ENCODE results near the gene NUAK1.

The NUAK1 gene

DNA sequence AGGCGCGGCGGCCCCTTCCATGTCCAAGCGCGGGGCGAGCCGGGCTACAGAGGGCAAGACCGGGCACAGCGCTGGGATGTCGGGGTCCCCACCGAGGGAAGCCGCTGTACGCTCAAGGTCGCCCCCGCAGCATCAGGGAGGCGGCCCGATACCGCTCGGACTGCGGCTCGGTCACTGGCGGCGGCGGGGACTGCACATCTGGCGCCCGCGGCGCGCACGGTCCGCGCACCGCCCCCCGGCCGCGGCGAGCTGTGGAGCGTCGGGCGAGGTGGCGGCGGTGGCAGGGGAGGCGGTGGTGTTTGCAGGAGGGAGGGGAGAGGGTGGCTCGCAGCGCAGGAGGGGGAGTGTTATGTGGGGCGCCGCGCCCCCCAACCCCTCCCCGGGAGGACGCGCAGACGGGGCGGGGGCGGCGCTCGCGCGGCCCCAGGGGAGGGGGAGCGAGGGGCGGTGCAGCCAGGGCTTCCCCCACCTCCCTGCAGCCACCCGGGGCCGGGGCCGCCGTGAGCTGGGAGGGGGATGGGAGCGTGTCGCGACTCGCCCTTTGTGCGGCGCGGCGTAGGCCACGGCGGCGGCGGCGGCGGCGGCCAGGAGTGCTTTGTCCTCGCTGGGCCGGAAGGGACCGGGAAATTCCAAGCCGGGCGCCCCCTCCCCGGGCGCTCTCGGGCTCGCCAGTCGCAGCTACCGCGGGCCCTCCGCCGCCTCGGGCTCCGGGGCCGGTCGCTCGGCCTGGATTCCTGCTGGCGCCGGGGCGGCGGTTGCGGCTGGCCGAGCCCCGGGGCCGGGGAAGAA is at the start of gene NUAK1:
NUAK1 (minus strand) TSS at position 322 of the 789 bp plus-strand sequence; CDS start at position 21, 301 bp downstream.
- DNase-seq (ENCODE audit: low read depth in 1 of 2, low spot score in 1 of 2), result no peak

DNA sequence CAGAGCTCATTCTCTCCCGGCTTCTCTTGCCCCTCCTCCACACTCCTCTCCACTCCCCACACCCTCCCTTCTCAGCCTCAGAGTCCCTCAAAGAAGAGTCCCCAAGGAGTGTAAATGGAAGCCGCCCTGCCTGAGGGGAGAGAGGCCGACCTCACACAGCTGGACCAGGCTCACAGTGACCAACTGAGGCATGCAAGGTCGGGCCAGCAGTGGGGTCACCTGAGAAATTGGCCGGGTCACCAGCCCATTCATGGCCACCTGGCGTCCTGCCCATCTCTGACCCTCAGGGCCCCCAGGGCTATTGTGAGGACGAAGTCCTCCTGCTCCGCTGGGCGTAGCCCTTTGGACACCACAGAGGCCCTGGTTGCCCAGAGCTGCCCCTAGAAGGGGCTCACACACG is 49.5 kb upstream of the NUAK1 start:
- DNase-seq (ENCODE audit: low read depth in 1 of 2, low spot score in 1 of 2), result no peak

DNA sequence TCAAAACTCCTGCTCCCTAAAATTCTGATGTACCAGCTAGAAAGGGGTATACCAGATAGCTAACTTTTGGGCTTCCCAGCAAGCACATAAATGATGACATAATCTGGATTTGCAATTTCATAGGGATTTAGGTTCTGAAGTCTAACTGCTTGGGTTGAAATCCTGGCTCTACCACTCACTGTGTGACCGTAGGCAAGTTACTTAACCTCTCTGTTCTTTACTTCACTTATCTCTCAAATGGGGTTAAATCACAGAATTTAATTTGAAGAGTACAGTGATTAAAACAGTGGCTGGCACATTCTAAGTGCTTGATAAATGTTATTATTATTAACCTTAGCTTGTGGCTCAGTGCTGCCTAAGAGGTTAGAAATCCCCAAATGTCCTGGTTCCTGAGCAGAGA is 49.1 kb upstream of the NUAK1 start:
- DNase-seq (ENCODE audit: low read depth in 1 of 2, low spot score in 1 of 2), result no peak

DNA sequence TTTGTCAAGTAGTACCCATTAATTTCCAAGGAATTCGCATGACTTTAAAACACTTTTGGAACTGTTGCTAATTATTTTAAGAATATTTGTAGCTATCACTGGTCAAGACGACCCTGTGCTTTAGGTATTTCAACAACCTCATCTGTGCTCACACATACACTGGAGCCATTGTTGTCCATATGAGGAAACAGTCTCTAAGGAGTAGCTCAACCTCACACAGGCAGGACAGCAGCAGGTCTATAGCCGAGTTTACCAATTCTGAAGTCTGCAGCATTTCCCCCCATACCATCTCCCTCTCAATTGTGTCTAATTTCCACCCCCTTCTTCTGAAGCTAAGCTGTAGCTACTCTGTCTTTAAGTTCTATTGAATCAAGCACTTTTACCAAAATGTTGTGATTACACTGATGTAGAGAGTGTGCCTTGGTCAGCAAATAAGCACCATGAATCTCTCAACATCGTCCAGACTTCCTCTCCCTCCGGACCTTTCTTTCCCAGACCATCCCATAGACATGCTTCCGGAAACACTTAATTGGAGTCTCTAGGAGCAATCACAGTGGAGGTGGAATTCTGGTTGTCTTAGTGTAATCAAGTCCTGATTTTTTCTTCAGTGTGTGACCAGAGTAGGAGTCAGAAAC is 48.5 kb upstream of the NUAK1 start:
- no peak for DNase-seq (ENCODE audit: low read depth in 1 of 2, low spot score in 1 of 2)

DNA sequence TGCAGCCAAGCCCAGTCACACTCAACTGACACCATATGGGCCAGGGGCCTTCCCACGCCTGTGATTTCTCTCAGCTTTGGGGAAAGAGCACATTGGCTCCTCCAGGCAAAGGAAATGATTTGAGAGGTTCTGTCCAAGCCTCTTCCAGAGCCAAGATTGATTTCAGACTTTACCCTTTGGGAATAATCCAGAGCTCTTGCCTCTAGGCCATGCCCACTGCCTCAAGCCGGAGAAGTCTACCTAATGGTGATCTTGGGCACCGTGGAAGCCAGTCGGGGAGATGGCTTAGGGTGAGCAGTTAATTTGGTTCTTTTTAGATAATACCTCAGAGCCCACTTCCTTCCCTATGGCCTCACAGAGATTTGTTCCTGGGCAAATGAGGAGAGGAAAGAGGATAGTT is 45.0 kb upstream of the NUAK1 start:
- no peak for DNase-seq (ENCODE audit: low read depth in 1 of 2, low spot score in 1 of 2)

DNA sequence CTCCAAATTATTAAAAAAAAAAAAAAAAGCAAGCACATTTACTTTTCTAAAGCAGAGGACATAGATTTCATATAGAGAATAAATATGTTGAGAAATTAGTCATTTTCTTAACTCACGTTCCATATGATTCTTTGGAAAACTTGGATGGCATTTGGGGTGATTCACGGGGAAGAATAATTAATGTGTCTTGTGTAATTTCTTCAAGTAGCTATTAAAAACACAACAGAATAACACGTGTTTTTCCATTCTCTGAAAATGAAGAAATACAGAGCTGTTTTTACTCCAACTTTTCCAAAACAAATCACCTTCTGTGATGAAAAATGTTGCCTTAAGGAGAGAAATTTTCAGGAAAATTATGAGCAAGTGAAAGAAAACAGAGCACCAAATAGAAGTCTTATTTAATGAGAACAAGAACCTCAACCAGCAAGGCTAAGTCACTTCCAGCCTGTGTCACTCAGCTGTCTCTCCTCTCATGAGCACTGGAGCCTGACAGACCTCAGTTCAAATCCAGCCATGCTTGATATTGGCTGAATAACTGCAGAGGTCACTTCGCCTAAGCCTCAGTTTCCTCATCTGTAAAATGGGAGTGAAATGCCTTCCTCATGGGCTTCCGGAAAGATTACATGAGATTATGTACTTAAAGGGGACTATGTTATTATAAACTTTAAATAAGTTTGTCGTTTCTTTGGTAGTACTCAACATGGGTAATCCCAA is 42.8 kb upstream of the NUAK1 start:
- no peak for DNase-seq (ENCODE audit: low read depth in 1 of 2, low spot score in 1 of 2)

DNA sequence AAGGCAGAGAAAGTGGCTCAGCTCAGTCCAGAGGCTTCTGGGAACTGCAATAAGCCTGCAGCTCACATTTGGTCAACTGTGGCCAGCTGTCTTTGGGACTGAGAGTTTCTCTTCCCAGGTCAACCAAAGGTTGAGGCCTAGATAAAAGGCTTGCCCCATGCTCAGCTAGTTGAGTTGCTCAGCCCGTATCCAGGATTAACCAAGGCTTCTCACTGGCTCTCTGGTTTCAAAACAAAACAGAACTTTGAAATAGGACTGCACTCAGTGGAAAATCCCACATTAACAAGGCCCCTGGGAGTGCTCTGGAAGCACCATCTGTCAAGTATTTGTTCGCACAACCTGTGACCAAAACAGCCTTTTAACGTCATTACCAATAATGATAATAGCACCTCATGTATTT is 40.3 kb upstream of the NUAK1 start:
- DNase-seq (ENCODE audit: low read depth in 1 of 2, low spot score in 1 of 2), result no peak

DNA sequence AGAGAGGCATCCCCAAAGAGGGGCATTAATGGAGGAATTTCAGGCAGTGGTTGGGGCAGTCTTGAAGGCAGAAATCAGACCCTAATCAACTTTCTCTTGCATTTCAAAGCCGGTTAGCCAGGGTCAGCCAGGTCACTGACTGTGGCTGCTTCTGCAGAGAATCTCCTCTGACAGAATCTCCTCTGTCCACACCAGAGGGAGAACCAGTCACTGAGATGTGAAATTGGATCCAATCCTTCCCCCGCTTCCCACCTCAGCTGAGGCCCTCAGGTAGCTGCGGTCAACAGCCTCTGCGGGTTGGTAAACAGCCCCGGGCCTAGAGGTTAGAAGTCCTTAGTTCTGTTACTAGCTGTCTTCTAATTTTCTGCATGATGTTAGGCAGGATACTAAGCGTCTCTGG is 39.8 kb upstream of the NUAK1 start:
- DNase-seq (ENCODE audit: low read depth in 1 of 2, low spot score in 1 of 2), result no peak

DNA sequence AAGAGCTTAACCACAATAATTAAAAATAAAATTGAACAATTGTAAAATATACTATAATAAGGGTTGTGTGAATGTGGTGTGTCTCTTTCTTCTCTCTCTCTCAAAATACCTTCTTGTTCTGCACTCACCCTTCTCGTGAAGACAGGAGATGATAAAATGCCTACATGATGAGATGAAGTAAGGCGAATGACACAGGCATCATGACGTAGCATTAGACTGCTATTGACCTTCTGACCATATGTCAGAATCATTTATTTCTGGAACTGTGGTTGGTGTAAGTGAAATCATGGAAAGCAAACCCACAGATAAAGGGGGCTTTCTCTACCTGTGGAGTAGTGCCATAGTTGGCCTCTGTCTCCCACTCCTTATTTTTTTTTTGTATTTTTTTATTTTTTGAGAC is 37.8 kb upstream of the NUAK1 start:
- no peak for DNase-seq (ENCODE audit: low read depth in 1 of 2, low spot score in 1 of 2)

DNA sequence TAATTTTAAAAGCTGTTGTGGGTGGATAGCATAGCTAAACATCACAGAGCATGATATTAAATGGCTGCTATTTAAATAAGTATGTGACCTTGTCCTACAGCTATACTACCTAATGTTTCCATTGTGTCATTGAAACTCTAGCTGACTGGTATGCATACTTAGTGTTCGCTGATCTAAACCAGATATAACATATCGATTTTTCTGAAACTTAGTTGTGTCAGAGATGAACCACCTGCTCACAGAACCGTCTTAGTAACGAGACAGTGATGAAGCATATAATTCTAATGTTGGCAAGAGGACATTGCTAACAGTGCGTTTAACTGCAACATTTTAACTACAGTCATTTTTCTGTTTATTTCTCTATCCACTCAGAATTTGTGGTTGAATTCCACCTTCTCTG is 36.1 kb upstream of the NUAK1 start:
- DNase-seq (ENCODE audit: low read depth in 1 of 2, low spot score in 1 of 2), result no peak

DNA sequence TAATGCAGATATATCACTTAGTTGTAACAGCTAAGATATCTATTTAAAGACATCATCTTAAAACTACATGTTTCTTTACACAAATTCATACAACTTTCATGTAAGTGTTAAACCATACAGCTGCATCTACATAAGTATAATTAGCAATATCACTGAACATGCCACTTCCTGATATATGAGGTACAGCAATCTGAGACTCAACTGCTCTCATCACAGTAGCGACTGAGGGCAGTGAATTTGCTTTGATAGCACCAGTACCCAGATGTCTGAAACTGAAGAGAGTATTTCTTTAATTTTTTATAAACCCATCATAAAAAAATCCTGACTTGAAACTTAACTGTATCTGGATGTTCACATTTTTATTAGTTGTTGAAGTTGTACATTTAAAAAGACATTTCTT is 34.7 kb upstream of the NUAK1 start:
- DNase-seq (ENCODE audit: low read depth in 1 of 2, low spot score in 1 of 2), result no peak

DNA sequence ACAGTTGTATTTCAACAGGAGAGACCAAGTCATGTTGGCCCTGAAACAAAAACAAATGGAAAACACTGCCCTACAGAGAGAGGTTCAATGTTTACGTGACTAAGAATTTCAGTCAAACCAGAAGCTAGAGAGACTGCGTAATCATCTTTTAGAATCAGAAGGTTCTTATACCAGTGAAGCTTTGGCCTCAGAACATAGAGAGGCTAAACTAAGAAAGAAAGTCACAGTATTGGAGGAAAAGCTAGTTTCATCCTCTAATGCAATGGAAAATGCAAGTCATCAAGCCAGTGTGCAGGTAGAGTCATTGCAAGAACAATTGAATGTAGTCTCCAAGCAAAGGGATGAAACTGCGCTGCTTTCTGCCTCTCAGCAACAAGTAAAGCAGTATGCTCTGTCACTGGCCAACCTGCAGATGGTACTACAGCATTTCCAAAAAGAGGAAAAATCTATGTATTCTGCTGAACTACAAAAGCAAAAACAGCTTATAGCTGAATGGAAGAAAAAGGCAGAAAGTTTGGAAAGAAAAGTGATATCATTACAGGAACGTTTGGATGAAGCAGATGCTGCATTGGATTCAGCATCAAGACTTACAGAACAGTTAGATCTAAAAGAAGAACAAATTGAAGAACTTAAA is 32.5 kb upstream of the NUAK1 start:
- no peak for DNase-seq (ENCODE audit: low read depth in 1 of 2, low spot score in 1 of 2)

DNA sequence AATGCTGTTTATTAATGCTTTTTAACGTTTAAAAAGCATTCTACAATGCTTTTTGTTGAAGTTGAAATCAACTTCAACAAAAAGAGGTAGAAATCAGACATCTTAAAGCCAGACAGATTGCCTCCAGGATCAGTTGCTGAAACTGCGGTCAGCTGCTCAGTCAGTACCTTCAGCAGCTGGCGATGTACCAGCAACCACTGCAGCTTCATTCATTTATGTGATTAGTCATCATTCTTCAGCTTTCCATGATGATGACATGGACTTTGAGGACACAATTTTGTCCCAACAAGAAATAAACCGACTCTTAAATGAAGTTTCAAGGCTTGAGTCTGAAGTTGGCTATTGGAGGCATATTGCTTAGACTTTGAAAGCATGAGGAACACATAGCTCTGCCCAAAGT is 31.5 kb upstream of the NUAK1 start:
- DNase-seq (ENCODE audit: low read depth in 1 of 2, low spot score in 1 of 2), result no peak

DNA sequence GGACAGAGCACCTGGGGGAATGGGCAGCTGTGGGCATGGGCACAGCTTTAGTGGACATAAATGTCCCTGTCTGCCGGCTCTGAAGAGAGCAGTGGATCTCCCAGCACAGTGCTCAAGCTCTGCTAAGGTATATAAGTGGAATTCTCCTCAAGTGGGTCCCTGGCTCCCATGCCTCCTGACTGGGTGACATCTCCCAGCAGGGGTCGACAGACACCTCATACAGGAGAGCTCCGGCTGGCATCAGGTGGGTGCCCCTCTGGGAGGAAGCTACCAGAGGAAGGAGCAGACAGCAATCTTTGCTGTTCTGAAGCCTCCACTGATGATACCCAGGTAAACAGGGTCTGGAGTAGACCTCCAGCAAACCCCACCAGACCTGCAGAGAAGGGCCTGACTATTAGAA is 25.0 kb upstream of the NUAK1 start:
- no peak for DNase-seq (ENCODE audit: low read depth in 1 of 2, low spot score in 1 of 2)

DNA sequence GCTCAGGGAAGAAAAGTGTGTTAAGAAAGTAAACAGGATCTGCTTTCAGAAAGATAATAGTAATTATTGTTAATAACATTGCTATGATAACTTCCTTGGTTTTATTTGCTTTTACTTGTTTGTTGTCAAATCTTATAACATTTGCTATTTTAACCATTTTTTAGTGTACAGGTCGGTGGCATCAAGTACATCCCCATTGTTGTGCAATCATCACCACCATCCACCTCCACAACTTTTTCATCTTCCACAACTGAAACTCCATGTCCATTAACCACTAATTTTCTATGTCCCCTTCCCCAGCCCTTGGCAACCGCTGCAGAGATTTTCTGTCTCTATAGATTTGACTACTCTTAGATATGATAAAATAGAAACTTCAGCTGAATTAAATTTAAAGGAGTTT is 22.7 kb upstream of the NUAK1 start:
- no peak for DNase-seq (ENCODE audit: low read depth in 1 of 2, low spot score in 1 of 2)

DNA sequence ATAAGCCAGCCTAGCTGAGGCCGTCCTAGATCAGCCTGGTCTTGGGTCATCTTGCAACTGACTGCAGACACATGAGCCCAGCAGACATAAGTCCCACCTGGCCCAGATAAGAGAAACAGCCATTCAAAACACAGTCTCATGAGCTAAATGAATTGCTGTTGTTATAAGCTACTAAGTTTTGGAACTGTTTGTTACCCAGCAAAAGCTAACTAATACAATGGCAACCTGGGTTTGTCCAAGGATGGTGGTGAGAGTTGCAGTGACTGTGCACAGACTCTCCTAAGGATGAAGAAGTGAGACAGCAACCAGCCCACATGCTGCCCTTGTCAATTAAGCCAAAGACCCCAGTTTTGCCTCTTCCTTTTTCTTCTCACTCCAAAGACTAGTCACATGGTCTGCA is 22.2 kb upstream of the NUAK1 start:
- no peak for DNase-seq (ENCODE audit: low read depth in 1 of 2, low spot score in 1 of 2)

DNA sequence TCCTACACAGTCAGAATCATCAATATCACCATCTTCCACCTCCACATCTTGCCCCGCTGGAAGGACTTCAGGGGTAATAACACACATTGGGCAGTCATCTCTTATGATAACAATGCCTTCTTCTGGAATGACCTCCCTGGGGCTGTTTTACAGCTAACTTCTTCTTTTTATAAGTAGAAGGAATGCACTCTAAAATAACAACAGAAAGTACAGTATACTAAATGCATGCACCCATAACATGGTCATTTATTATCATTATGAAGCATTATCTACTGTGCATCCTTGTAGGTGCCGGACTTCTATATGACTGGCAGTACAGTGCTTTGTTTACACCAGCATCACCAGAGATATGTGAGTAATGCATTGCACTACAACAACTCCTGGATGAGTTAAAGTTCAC is 19.0 kb upstream of the NUAK1 start:
- no peak for DNase-seq (ENCODE audit: low read depth in 1 of 2, low spot score in 1 of 2)

DNA sequence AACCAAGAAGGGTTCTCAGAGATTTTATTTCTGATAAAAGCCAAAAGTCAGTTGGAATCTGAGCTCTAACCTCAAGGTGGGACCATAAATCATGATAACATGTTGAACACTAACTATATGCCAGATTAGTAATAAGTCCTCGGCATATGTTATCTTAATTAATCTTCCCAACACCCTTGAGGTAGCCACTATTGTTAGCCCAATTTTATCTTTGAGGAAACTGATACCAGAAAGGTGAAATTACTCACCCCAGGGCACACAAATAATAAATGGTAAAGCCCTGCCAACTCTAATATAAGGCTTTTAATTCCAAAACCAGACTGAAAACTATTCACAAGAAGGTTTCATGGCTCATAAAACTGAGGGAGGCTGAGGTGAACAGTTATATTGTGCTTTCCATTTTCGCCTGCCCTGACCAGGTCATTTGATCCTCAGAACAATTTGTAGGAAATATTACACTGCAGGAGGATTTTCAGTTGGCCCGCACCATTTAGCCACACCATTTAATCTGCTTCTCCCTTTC is 16.1 kb upstream of the NUAK1 start:
- DNase-seq (ENCODE audit: low read depth in 1 of 2, low spot score in 1 of 2), result no peak

DNA sequence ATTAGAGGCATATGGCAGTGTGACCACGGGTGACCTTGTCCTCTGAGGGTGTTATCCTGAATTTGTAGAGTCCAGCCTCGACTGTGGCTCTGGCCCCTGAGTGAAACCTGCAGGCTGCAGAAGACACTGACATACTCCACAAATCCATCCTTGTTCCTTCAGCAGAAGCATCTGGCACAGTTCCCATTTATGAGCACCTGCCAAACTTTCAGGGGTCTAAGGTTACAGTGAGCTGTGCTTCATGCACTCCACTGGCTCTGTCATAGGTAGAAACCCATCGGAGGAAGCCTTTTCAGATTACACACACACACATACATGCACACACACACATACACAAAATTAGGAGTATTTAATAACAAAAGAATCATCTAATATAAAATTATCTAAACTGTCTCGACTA is 13.6 kb upstream of the NUAK1 start:
- DNase-seq (ENCODE audit: low read depth in 1 of 2, low spot score in 1 of 2), result no peak

DNA sequence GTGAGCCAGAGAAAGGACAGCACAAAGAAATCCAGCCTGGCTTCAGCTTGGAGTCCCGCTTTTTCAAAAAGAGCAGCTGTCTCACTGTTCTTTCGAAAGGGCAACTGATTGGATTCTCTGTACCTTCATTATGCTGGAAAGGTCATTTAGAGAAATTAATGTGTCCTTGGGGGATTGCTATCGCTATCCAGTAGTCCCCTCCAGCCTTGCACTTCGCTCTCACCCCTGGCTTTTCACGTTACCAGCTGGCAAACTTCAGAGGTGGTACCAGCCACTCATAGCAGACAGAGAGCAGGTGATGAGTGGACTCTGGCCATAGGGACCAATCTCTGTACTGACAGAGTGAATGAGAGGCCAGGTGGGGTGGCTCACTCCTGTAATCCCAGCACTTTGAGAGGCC is 11.8 kb upstream of the NUAK1 start:
- no peak for DNase-seq (ENCODE audit: low read depth in 1 of 2, low spot score in 1 of 2)

DNA sequence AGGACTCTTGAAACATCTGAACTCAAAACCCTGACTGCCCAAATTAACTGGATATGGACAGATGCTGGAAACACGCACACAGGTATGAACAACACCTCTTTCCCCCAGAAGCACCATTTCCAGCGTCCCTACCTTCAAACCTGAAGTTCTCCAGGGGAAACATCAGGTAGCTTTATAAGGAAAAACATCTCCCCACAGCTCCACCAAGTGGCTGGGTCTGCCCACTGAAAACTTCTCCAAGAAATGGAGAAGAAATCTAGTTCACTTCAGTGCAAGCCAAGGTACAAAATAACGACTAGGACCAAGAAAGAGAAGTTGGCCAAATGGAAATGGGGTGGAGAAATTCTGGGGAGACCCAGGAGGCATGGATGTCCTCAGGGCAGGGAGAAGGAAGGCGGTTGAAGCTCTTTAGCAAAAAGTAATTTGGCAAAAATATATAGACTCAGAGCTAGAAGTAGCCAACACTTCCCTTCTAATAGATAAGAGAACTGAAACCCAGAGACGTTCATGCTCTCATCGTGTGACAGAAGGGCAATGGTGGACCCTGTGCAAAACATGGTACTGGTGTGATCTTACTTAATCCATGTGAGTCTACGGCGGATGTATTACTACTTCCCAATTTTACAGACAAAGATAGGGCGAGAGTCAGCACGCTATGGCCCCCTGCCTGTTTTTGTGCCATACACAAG is 10.5 kb upstream of the NUAK1 start:
- DNase-seq (ENCODE audit: low read depth in 1 of 2, low spot score in 1 of 2), result no peak
